GM12874 (cell line): ENCODE data around the gene PTPRN2.

ENCODE experiments used
- TF ChIP-seq, protein P1 (sequence below): IDR thresholded peaks from 2 replicates; pipeline ENCODE4 v1.5.1; 2011; ENCODE audit warnings: low read depth, mild to moderate bottlenecking, control low read depth, low read length, moderate library complexity; ENCODE audit not compliant: insufficient read depth

Gene PTPRN2

DNA sequence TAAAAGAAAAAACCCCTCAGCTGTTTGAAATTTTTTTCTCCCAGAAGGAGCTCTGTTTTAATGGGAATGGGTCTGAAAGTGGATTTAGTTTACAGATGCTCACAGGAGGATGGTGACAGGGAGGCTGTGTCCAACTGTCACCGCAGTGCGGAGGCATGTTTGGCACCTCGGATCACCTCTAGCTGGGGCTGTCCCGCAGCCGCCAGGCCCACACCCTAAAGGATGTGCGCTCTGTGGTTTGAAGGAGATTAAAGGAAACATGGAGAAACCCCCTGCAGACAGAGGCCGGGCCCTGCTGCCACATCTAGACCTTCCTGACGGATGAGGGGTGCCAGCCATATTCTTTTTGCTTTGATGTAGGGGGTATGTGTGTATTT lies 1090.3 kb downstream of the PTPRN2 start:
- TF ChIP-seq, protein P1, sequence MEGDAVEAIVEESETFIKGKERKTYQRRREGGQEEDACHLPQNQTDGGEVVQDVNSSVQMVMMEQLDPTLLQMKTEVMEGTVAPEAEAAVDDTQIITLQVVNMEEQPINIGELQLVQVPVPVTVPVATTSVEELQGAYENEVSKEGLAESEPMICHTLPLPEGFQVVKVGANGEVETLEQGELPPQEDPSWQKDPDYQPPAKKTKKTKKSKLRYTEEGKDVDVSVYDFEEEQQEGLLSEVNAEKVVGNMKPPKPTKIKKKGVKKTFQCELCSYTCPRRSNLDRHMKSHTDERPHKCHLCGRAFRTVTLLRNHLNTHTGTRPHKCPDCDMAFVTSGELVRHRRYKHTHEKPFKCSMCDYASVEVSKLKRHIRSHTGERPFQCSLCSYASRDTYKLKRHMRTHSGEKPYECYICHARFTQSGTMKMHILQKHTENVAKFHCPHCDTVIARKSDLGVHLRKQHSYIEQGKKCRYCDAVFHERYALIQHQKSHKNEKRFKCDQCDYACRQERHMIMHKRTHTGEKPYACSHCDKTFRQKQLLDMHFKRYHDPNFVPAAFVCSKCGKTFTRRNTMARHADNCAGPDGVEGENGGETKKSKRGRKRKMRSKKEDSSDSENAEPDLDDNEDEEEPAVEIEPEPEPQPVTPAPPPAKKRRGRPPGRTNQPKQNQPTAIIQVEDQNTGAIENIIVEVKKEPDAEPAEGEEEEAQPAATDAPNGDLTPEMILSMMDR = no peak

DNA sequence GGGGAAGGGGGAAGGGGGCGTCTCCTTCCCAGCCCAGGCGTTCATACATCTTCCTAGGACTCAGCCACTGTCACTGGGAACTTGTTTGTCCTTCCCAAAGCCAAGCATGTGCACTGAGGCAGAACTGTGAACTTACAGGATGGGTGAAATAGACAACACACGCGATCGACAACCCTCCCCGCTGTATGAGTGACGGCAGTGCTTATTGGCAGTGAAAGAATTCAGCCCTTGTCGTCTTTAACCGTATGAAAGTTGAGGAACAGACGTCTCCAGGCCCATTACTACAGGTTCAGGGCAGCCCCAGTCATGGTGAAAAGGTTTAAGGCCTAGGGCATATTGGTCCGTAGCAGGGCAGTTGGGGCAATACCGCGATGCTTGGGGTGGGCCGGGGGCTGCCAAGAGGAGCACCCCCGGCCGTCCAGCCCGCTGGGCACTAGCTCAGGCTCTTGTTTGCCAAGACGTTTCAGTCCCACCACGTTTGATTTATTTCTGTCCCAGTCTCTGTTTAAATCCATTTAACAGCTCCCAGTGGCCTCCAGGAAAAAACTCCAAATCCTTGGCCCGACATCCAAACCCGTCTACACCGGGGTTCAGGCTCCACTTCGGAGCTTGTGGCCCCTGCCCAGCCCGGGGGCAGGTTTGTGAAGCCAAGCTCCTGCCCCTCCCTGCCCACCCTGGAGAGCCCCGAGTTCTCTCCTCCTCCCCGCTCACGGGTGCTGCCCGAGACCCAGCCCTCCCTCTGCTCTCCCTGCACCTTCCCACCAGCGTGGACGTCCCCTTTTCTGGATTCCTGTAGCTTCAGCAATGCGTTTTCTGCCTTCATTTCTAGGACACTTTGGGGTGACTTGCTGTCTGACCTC lies 1091.0 kb downstream of the PTPRN2 start:
- TF ChIP-seq, protein P1 = no peak

DNA sequence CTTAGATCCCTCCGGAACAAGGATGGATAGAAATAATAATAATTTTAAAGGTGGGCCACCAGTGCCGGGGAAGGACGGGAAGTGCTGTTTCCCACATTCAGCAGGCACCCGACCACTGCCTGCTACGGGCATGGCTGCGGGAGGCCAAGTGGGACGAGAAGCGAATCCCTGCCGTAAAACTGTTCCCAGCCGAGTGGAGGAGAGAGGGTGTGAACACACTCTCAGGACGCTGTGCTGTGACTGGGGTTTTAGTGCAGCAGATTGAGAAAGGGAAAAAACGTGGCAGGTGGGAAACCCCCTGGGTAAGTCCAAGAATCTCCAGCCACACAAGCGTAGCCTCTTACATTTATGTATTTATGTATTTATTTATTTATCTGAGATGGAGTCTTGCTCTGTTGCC lies 1092.0 kb downstream of the PTPRN2 start:
- TF ChIP-seq, protein P1 = no peak

DNA sequence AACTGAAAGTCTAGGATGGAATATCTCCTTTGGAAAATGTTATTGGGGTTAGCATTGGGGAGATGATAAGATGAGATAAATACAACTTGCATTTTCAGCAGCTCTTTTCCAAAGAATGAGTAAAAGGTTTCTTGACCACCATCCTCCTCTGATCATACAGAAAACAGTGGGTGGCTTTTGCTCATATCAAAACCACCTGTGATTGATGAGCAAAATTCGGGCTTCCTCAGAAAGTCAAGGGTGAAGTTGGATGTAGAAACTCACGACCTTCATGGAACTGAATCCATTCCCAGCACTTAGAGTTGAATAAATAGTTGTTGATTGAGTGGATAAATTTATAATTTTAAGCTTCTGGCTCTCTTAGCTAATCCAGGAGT lies 1092.5 kb downstream of the PTPRN2 start:
- TF ChIP-seq, protein P1 = no peak

DNA sequence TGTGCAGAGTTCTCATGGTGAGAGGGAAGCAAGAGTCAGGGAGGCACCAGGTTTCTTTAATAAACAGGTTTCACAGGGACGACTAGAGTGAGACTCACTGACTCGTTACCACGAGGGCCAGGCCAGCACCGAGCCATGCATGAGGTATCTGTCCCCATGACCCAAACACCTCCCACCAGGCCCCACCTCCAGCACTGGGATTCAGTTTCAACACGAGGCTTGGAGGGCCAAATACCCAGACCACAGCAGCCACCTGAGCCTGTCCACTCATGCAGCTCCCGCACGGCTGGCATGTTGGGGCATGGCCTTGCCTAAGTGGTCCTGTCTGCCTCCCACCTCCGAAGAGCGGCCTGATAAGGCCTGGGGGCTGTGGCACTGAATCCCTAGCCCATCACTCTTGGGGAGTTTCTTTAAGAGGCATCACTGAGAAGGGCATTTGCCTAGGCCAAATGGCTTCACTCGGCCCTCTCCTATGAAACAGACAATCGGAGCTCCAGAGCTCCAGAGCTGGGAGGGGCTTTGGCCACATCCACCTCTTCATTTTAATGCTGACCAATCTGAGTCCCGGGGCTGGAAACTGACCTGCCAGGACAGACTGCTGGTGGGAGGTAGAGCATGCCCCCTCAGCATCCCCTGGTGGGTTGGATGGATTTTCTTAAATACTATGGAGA lies 1093.0 kb downstream of the PTPRN2 start:
- TF ChIP-seq, protein P1 = no peak

- TF ChIP-seq, protein P1 = no peak
These were observed 1093.8 kb downstream of the PTPRN2 start for GRCh38 chr7:157493776-157494175.

DNA sequence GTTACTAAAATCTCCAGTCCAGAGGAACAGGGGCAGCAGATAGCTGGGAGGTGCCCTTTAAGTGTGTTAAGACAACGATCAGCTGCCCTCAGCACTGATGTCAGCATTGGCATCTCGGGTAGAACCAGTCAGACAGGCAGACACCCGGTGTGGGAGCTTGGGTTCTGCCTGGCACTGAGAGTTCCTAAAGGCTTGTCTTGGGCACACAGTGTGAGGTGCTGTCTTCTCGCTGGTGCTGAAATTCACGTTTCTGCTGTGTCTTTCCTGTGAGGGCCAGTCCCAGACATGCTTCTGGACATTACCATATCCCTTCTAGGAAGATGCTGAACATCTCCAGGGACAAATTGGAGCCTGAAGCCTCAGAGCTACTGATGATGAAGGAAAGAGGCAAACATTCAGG lies 1094.6 kb downstream of the PTPRN2 start:
- TF ChIP-seq, protein P1 = no peak
